Measurements from ENCODE around the gene ZNF792.
"Not testable (repeated sequence)": the region's sequence is repeated elsewhere in the genome, so short reads cannot be mapped to it uniquely, and the experiment has no call there.

ZNF792 gene

GRCh38 chr19:34998777-34999497, 34.9 kb upstream of the ZNF792 start:
- no peak for FAIRE-seq
- no peak for DNase-seq (ENCODE audit: low spot score)

GRCh38 chr19:34998224-34998623, 34.2 kb upstream of the ZNF792 start:
- not testable (repeated sequence) for DNase-seq (ENCODE audit: low spot score); FAIRE-seq

- FAIRE-seq (no peak), DNase-seq (ENCODE audit: low spot score) (no peak)
Observed at GRCh38 chr19:34997071-34997617, 33.1 kb upstream of the ZNF792 start.

GRCh38 chr19:34995551-34995950, 31.5 kb upstream of the ZNF792 start:
- FAIRE-seq (no peak), DNase-seq (ENCODE audit: low spot score) (no peak)

- DNase-seq (ENCODE audit: low spot score) (no peak), FAIRE-seq (no peak)
Observed at GRCh38 chr19:34994643-34995541, 30.9 kb upstream of the ZNF792 start.

GRCh38 chr19:34994286-34994642, 30.2 kb upstream of the ZNF792 start:
- no peak for FAIRE-seq
- DNase-seq (ENCODE audit: low spot score): no peak

- FAIRE-seq; DNase-seq (ENCODE audit: low spot score): not testable (repeated sequence)
Observed at GRCh38 chr19:34992582-34992981, 28.6 kb upstream of the ZNF792 start.

- FAIRE-seq: no peak
- DNase-seq (ENCODE audit: low spot score): no peak
Observed at GRCh38 chr19:34991542-34992333, 27.7 kb upstream of the ZNF792 start.

- no peak for FAIRE-seq
- DNase-seq (ENCODE audit: low spot score): no peak
Observed at GRCh38 chr19:34990578-34991192, 26.7 kb upstream of the ZNF792 start.

- no peak for FAIRE-seq
- DNase-seq (ENCODE audit: low spot score): no peak
Observed at GRCh38 chr19:34989298-34989697, 25.3 kb upstream of the ZNF792 start.

- no peak for FAIRE-seq
Observed at GRCh38 chr19:34988119-34988518, 24.1 kb upstream of the ZNF792 start.

GRCh38 chr19:34985249-34986022, 21.4 kb upstream of the ZNF792 start:
- peak; percentile 27 for FAIRE-seq
- DNase-seq (ENCODE audit: low spot score): no peak

More at GRCh38 chr19:34988119-34988518, 24.1 kb upstream of the ZNF792 start:
- DNase-seq (ENCODE audit: low spot score): no peak

- DNase-seq (ENCODE audit: low spot score) (no peak), FAIRE-seq (no peak)
Observed at GRCh38 chr19:34984287-34984686, 20.3 kb upstream of the ZNF792 start.

- DNase-seq (ENCODE audit: low spot score): no peak
- no peak for FAIRE-seq
Observed at GRCh38 chr19:34983786-34984185, 19.8 kb upstream of the ZNF792 start.

- no peak for FAIRE-seq
- DNase-seq (ENCODE audit: low spot score): no peak
Observed at GRCh38 chr19:34982275-34982674, 18.2 kb upstream of the ZNF792 start.

GRCh38 chr19:34979819-34980640, 16.0 kb upstream of the ZNF792 start:
- no peak for FAIRE-seq
- DNase-seq (ENCODE audit: low spot score): no peak

GRCh38 chr19:34976611-34977010, 12.6 kb upstream of the ZNF792 start:
- DNase-seq (ENCODE audit: low spot score) (no peak), FAIRE-seq (no peak)

- no peak for DNase-seq (ENCODE audit: low spot score)
- no peak for FAIRE-seq
Observed at GRCh38 chr19:34975056-34975455, 11.0 kb upstream of the ZNF792 start.

- no peak for DNase-seq (ENCODE audit: low spot score)
- FAIRE-seq: no peak
Observed at GRCh38 chr19:34974646-34975045, 10.6 kb upstream of the ZNF792 start.
